Midbrain (tissue), 1 donor: Measurements from ENCODE around the gene NME1.

Experiments used
- DNase-seq: peaks from one replicate; lab custom pipeline; 2025; lab: John Stamatoyannopoulos, UW

Gene NME1

DNA sequence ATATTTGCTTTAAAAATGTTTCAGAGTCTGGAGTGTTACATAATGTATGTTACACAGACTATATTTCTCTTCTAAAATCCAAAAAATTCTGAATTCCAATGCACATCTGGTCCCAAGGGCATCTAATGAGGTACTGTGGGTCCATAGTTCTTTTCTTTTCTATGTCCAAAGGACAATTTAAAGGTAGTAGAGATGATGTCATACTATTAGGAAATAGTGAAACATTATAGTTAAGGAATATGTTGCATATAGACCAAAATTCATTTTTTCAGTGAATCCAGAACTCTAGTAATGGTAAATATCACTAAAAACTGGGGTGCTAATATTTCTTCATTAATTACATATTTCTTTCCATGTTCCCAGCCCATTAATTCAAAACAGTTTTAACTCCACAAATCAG is 35.8 kb downstream of the NME1 start:
- DNase-seq, result no peak

- DNase-seq, result no peak
Observed at GRCh38 chr17:51189628-51190027, 36.3 kb downstream of the NME1 start.

GRCh38 chr17:51191895-51192294 is 38.5 kb downstream of the NME1 start:
- no peak for DNase-seq

DNA sequence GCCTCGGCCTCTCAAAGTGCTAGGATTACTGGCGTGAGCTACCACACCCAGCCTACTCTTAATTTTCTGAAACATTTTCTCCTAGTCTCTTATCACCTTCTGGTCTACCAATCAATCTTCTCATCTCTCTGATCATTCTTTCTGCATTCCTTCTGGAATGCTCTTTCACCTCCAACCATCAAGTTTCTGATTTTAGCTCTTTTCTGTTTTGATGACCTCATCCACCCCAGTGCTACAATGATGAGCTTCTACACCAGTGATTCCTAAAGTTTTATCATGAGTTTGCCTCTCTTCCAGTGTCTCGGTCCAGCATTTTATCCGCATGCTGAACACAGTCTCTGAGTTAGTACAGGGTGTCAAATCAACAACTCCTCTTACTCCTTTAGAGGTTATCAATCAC is 44.4 kb downstream of the NME1 start:
- DNase-seq, result no peak

- no peak for DNase-seq
Observed at GRCh38 chr17:51200295-51200694, 46.9 kb downstream of the NME1 start.

DNA sequence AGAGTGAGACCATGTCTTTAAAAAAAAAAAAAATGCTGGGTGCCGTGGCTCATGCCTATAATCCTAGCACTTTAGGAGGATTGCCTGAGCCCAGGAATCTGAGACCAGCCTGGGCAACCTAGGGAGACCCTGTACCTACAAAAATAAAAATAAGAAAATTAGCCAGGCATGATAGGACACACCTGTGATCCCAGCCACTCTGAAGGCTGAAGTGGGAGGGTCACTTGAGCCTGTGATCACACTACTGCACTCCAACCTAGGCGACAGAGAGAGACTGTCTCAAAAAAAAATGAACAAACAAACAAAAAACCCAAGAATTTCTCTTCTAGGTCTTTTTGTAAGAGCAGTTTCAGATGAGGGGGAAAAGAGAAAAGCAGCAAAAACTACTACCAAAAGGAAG is 47.5 kb downstream of the NME1 start:
- DNase-seq, result no peak

- no peak for DNase-seq
Observed at GRCh38 chr17:51203838-51204237, 50.5 kb downstream of the NME1 start.
